C1 segment of cervical spinal cord (tissue), 14 donors: ENCODE results near the gene DOCK10.

Source experiments
- DNase-seq, 14 donors: peaks; one replicate each; lab custom pipeline; 2025; lab: John Stamatoyannopoulos, UW

Gene DOCK10

DNA sequence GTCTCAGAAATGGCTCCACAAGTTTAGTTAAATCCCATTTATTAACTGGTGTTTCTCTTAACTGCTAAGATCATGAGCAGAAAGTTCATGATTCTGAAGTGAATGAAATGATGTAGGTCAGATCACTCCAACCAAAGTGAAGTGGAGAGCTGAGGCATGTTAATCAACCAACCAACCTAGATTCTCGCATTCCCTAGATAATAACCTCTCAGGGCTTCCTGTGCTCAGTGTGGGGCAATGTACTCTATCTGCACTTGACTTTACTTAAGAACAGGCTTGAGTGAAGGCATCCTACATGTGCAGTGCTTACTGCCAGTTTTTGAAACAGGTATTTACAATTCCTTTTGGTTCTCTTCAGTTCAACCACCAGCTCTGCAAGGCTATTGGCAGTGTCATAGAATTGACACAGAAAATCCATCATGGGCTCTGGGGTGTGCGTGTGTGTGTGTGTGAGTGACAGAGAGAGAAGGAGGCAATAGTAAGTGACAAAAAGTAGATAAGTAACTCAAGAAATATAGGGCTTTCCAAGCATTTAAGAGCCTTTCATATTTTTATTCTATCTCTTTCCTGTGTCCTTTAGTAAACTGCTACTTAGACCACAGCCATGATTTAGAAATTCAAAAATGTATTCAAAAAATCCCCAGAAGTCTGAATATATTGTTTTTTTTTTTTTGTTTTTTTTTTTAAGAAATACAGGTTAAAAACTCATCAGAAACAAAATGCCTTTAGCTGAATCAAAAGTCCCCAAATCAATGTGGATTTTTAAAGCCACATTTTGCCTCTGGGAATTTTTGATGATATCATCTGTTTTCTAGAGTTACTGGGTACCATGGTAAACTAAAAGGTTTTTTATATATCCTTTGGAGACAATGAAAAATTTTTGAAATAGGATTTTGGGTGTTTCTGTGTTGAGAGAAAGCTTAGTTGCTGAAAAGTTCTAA is 28.6 kb downstream of the DOCK10 start:
- no peak for DNase-seq

DNA sequence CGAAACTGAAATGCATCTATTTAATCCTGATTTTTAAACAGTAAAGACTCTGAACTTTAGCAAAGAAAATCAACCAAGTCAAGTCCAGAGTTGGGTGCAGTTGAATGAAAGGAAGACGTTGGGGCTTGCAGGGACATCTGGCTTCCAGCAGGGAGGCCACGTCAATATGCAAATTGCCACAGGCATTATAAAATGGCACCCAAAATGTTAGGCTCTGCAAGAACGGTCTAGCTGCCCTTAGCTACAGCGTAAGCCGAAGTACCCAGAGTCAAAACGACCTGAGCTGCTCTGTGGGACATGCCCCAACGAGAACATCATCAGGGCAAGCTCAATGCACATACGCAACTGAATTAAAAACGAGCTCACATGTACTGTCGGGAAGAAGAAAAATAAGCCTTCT is 30.7 kb downstream of the DOCK10 start:
- no peak for DNase-seq

DNA sequence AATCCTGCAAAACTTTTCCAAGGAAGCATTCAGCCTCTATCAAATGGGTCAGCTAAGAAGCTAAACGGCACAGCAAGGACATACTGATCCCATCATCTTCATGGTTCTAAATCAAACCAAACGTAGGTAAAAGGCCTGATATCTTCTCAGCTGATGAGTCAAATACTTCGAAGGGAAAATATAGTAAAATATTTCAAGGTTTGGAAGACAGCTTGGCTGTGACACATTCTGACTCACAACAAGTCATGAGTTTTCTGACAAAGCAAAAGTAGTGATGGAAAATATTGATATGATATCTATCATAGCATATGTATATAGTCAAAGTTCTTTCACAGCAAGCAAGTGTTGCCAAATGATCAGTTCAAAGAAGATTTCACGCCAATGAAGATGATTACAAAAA is 31.5 kb downstream of the DOCK10 start:
- DNase-seq, result no peak

DNA sequence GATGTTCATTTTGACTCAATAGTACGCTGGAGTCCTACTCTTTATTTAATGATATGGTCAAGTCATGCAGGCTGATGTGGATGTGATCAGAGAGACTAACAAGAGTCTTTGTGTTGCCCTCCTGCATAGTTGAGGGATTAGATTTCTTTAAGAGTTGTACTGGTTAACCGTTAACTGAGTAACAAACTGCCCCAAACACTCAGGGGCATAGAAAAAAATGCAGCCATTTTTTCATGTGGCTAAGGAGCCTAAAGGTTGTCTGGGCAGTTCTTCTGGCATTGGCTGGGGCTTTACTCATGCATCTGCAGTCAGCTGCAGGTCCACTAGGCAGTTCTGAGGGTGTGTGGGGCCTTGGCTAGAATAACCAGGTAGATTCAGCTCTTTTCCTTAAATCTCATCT is 32.5 kb downstream of the DOCK10 start:
- no peak for DNase-seq

DNA sequence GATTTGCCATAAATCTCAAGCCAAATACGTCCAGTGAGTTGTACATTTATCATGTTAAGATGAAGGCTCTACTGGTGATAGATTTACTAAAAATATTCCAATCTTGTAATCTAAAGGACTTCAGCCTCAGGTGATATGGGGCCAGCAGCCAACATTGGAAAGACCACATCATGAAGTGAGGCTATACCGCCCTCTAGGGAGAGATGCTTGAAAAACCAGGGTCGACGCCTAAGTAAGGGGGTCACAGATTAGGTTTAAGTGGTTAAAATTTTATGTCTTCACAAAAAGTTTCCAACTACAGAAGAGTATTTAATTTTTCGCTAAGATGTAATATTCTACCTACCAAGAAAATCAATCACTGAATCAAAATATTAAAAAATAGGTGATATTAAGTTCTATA is 33.3 kb downstream of the DOCK10 start:
- DNase-seq, result no peak

DNA sequence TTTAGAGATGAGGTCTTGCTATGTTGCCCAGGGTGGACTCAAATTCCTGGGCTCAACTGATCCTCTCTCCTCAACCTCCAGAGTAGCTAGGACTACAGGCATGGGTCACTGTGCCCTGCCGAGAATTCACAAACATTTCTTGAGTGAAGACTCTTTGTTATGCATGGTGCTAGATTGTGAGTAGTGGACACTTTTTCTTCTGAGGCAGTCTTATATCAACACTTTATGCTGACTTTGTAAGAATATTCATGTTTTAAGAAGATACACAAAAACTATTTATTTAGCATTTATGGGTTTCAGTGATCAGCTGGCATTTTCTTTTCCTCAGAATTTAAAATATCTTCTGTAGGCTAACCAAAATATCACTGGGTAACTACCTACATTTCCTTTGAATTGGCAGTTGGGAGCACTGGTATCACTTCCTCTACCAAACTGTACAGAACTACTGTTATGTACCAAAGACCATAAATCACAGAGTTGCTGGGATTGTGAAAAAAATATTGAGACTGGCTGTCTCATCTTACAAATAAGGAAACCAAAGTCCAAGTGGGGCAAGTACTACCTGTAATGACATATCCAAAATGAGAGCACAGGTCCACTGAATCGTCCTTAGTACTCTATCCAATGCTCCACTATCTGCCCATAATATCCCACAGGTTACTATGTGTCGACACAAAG is 34.0 kb downstream of the DOCK10 start:
- no peak for DNase-seq

DNA sequence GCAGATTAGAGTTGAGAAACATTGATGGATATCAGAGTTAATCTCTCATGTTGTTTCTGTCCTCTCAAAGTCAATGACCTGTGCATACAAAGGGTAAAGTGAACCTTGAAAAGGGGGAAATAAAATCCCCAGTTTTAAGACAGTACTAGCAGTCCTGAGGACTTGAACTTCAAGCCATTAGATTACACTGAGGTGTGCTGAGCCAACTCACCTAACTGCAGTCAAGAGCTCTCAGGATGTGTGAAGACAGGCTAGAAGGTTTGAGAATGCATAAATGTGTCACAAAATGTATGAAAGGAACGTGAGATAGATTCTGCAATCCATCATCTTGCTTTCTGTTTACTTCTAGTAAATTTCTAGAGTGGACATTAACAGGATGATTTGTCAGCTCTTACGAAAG is 35.5 kb downstream of the DOCK10 start:
- DNase-seq, result no peak

DNA sequence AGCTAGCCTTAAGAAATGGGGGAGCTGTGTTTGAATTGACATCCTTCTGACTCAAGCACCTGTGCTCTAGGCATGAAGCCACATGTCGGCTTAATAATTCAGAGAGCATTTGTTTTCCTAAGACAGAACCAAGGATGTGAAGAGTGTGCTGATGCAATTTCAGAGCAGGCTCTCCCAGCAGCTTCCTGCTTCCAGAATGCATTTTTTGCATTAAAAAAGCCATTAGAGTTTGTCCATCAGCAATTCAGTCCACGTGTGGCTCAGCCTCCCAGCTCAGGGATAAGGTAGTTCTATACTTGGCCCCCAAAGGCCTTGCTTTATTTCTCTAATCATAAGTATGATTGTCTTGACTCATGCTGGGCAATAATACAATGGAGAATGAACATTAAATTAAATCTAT is 37.7 kb downstream of the DOCK10 start:
- DNase-seq, result no peak

DNA sequence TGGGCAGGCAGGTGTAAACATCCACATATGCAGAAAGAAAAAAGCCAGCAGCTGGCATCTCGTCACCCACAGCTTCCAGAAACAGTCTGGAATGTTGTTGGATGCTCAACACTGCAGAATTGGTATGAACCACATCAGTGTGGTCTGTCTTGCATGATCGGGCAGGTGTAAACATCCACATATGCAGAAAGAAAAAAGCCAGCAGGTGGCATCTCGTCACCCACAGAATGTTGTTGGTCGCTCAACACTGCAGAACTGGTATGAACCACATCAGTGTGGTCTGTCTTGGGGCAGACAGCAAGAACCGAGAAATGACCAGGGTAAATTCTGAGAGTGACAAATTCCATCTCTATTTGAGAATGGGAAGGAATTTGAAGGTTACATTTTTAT is 39.6 kb downstream of the DOCK10 start:
- no peak for DNase-seq

DNA sequence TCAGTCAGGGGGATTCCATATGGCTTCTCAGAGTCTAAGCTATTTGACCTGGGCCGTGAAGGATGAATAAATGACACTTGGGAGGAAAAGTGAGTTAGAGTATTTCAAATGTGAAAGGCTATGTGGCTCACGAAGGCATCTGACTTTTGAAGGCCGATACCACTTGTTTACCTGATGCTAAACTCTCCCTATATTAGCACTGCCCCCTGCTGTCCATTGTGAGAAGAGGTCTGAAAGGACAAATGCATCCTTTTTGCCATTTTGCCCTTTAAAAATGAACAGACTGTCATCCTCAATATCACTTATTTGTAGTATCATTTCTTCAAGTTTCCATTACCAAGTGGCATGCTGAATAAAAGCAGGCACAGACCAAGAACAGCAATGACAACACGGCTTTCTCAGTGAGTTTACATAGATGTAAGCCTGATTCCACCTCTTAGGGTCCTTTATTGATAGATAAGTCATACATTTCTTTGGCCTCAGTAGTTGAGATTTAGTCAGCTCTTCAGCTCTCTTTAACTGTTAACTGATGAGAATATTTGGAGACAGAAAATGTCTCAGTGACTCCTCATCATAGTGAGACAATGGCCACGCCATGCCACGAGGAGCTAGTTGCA is 40.1 kb downstream of the DOCK10 start:
- peak in 7 of 14 donors; percentile 4 to 39 (median 21) for DNase-seq

DNA sequence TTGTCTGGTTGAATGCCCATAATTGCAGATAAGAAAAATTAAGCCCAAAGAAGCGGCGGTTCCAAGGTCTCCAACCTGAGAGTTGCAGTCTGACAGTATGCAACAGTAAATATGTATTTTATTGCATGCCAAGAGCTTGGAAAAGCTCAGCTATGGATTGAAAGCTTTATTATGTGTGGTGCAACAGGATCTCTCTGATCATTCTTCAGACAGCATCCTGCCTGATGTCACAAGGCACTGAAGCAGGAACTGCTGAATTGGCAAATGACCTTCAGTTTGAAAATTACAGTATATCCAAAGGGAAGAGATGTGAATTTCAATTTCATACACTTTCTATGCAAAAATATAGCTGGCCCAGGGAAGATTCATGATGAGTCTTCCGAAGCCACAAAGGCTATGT is 42.5 kb downstream of the DOCK10 start:
- no peak for DNase-seq

DNA sequence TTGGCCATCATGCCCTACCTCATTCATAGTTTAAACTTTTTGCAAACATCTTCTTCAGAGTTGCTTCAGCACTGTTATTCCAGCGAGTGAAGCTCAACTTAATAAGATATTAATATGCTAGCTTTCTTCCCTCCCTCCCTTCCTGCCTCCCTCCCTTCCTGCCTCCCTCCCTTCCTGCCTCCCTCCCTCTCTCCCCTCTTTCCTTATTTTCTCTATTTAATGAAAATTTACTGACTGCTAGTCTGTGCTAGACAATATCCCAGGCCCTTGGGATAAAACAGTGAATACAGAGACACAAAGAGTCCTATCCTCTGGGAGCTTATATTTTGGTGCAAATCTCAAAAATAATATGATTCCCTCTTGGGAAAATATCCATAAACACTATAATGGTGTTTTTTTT is 42.9 kb downstream of the DOCK10 start:
- no peak for DNase-seq

DNA sequence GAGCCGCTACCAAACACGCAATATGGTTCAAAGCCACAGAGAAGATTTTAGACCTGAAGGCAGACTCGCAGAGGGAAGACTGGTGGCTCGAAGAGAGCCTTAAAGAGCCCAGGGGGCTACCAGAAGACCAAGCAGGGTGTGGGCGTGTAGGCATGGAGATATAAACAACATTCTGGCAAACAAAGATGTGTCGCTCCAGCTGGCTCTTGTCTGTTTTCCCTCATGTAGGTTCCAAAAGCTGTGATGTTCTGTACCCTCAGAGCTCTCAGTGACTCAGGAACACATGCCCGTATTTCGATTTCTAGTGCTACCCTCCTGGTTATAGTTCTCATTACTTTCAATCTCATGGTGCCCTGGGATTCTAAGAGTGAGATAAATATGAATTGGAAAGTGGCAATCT is 44.5 kb downstream of the DOCK10 start:
- no peak for DNase-seq

DNA sequence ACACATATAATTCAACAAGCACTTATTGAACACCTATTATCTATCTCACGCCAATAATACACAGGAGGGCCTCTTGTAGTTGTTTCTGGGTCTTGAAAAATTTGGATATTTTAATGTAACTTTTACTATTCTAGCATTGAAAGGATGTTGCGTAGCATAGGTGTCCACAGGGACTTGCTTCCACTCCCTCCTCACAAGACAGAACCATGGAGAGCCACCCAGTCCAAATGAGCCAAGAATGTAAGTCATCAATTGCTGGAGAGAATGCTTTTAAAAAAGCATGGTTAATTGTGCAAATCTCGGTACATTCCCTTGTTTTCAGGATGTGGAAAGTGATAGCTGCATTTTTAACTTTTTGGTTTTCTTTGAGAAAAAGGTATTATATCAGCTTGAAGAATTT is 46.8 kb downstream of the DOCK10 start:
- no peak for DNase-seq

DNA sequence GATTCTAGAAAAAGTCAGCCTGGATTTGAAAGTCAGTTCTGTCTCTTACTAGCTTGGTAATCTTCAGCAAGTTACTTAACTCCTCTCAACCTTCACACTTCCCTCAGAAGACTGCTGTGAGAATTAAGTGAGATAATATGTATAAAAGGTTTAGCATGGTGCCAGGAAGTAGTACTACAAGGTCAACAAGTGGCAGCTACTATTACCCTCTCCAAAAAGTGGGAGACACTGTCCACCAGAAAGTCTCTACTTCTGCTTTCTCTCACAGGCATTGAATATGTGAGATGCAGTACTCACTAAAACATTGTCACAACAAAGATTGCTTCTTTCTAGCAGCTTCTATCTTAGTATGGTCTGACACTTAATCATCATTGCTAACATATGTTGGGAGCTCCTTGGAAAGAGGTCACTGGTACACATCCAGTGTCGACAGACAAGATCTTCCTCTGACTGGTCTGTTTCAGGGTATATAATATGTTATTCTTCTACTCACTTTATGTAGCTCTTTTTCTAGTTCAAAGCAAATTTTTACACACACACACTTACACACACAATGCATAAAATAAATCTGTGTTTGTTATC is 47.9 kb downstream of the DOCK10 start:
- DNase-seq, result no peak

DNA sequence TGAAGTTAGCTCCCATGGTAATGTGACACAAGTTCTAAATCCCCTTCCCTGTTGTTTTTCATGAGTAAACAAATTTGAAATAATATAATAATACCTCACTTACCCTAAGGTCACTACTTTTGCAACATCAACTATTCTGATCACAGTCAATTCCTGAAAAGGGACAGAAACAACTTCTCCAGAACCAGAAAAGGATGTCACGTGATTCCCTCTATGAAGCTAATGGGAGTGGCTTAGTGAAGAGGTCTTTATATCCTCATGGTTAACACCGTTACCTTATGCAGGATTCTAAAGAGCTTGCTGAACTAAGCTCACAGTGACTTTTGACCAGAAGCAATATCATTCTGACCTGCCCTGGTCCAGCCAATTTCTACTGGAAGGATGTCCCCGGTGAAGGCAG is 51.6 kb downstream of the DOCK10 start:
- DNase-seq, result no peak

DNA sequence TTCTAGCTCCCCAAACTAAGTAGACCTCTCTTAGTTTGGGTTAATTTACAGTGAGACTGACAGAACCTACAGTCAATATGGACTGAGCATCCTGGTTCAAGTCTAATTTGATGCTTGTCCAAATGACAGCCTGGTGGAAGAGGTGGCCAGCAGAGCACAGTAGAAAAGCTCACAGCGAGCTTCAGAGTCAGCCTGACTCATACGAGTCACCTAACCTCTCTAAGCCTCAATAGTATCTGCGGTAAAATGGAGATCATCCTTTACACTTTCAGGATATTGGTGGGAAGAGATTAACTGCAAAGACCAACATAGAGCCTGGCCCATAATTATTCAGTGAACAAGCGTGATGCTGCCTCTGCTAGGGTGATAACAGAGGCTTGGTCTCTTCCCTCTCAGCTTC is 54.5 kb downstream of the DOCK10 start:
- no peak for DNase-seq

DNA sequence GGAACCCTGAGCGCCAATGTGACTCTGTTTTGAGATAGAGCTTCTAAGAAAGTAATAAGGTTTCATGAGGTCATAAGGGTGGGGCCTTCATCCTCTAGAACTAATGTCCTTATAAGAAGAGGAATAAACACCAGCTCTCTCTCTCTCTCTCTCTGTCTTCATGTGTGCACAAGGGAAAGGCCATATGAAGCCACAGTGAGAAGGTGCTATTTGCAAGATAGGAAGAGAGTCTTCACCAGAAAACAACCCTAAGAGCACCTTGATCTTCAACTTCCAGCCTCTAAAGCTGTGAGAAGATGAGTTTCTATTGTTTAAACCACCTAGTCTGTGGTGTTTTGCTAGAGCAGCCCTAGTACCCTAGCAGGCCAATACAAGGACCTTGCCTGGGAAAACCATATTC is 55.8 kb downstream of the DOCK10 start:
- DNase-seq, result no peak

DNA sequence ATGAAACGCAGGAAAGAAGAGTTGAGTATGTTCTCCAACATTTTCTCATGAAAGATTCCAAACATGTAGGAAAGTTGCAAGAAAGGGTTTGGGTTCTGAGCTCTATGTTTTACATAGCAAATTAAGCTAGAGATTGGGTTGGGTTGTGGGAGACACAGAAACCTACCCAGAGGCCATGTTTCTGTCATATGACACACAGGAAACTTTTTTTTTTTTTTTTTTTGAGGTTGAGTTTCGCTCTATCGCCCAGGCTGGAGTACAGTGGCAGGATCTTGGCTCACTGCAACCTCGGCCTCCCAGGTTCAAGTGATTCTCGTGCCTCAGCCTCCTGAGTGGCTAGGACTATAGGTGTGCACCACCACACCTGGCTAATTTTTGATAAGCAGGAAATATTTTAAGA is 57.6 kb downstream of the DOCK10 start:
- DNase-seq, result no peak

DNA sequence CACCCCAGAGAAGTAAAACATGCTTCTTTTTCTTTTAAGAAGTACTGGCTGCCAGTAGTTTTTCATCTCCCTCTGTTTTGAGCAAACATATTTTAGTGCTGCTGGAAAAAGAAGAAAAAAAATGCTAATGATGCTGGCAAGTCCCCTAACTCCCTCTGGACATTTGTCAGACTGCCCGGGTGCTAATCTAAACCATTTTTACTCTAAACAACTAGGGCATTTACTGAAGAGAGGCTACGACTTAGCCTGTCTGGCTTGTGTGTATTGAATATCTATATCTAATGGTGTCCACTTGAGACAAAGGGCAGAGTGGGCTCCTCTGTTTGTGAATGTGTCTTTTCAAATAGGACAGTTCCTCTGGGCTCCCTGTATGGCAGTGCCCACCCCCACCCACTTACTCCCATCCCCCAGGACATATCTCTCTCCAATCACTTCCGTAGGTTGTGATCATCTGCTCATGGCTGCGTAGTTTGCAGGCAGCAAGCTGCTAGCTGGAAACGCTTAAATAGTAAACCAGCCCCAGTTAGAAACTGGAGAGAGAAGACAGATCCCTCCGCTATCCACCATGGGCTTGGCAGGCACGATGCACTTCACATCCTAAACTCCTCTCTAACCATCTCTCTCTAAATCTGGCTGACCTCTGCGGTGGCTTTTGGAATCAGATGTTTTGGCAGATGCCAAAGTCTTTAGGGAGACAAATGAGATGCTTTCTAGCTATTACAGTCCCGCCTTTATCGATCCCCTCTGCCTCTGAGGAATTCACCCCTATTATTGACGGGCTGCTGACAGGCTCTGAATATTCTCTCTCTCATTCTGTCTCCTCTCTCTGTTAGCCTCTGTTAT is 58.3 kb downstream of the DOCK10 start:
- DNase-seq, result peak in 5 of 14 donors; percentile 13 to 55 (median 34)
